Liver (tissue), 9 donors: ENCODE results near the gene NFYC. TPM values are rescaled to one million over a fixed set of nuclear protein-coding genes. Genes with fewer than 3 reads are reported as not detected.

Source experiments
- DNase-seq: peaks from one replicate; pipeline ENCODE4 v3.0.0-alpha.2; 2017; ENCODE audit warnings: low spot score
- H3K27ac ChIP-seq, 2 donors: one replicate each; pipeline ENCODE4 v1.7.0; 2013; ENCODE audit warnings: inconsistent platforms in 2 of 2, low read length in 2 of 2, control low read depth in 1 of 2, low read depth in 1 of 2, mild to moderate bottlenecking in 1 of 2
- H3K27me3 ChIP-seq, 4 donors: one replicate each; pipeline versions ENCODE4 v1.6.1 to v1.7.0; 2013; ENCODE audit warnings: low read length in 3 of 4, inconsistent platforms in 1 of 4, mild to moderate bottlenecking in 1 of 4, moderate library complexity in 1 of 4; ENCODE audit not compliant: control insufficient read depth in 4 of 4, insufficient read depth in 4 of 4
- H3K36me3 ChIP-seq, 4 donors: one replicate each; pipeline versions ENCODE4 v1.6.1 to v1.7.0; 2013; ENCODE audit warnings: low read length in 3 of 4, mild to moderate bottlenecking in 3 of 4, low read depth in 1 of 4, moderate library complexity in 1 of 4; ENCODE audit not compliant: control insufficient read depth in 4 of 4, insufficient read depth in 3 of 4
- H3K4me1 ChIP-seq, 4 donors: one replicate each; pipeline versions ENCODE4 v1.6.1 to v1.7.0; 2013; ENCODE audit warnings: low read length in 3 of 4, mild to moderate bottlenecking in 3 of 4, moderate library complexity in 1 of 4; ENCODE audit not compliant: control insufficient read depth in 4 of 4, insufficient read depth in 4 of 4
- H3K4me3 ChIP-seq, 3 donors: one replicate each; pipeline versions ENCODE4 v1.6.1 to v1.7.0; 2013; ENCODE audit warnings: low read length in 3 of 3, control low read depth in 1 of 3, low read depth in 1 of 3, mild to moderate bottlenecking in 1 of 3
- H3K9ac ChIP-seq, 2 donors: one replicate each; pipeline ENCODE4 v1.7.0; 2013; ENCODE audit warnings: low read length in 2 of 2, mild to moderate bottlenecking in 2 of 2, moderate library complexity in 2 of 2, control low read depth in 1 of 2, low read depth in 1 of 2
- H3K9me3 ChIP-seq, 4 donors: one replicate each; pipeline versions ENCODE4 v1.6.1 to v1.7.0; 2013; ENCODE audit warnings: low read length in 3 of 4; ENCODE audit not compliant: control insufficient read depth in 4 of 4
- ATF3 ChIP-seq: IDR thresholded peaks from 2 replicates; pipeline ENCODE4 v1.6.1; 2016; ENCODE audit warnings: antibody characterized with exemption
- CTCF ChIP-seq: fragments of 150-350 bp; IDR thresholded peaks from 2 replicates; pipeline ENCODE4 v1.5.1; 2017; ENCODE audit warnings: improper control_type of control experiment, low read depth, low read length; ENCODE audit not compliant: missing input control
- EGR1 ChIP-seq, 2 donors: IDR thresholded peaks; 2 replicates each; pipeline ENCODE4 v1.6.1; 2016 to 2018; ENCODE audit warnings: antibody characterized with exemption in 2 of 2, low read depth in 2 of 2
- FOXA2 ChIP-seq: IDR thresholded peaks from 2 replicates; pipeline ENCODE4 v1.6.1; 2016; ENCODE audit warnings: antibody characterized with exemption
- GABPA ChIP-seq, 2 donors: IDR thresholded peaks in 1 of 2; conservative IDR thresholded peaks in 1 of 2; 2 replicates each; pipeline ENCODE4 v1.6.1; 2016; ENCODE audit warnings: antibody characterized with exemption in 2 of 2, mild to moderate bottlenecking in 1 of 2, moderate library complexity in 1 of 2
- HNF4G ChIP-seq: IDR thresholded peaks from 2 replicates; pipeline ENCODE4 v1.6.1; 2016; ENCODE audit warnings: antibody characterized with exemption
- JUND ChIP-seq, 2 donors: IDR thresholded peaks; 2 replicates each; pipeline ENCODE4 v1.6.1; 2016; ENCODE audit warnings: antibody characterized with exemption in 2 of 2
- MAX ChIP-seq: IDR thresholded peaks from 2 replicates; pipeline ENCODE4 v1.6.1; 2016; ENCODE audit warnings: antibody characterized with exemption
- NR2F2 ChIP-seq: IDR thresholded peaks from 2 replicates; pipeline ENCODE4 v1.6.1; 2016; ENCODE audit warnings: antibody characterized with exemption
- RAD21 ChIP-seq, 2 donors: IDR thresholded peaks; 2 replicates each; pipeline ENCODE4 v1.6.1; 2016; ENCODE audit warnings: antibody characterized with exemption in 2 of 2, mild to moderate bottlenecking in 2 of 2
- RXRA ChIP-seq, 2 donors: IDR thresholded peaks; 2 replicates each; pipeline ENCODE4 v1.6.1; 2017 to 2018; ENCODE audit warnings: antibody characterized with exemption in 2 of 2, mild to moderate bottlenecking in 1 of 2
- SP1 ChIP-seq: IDR thresholded peaks from 2 replicates; pipeline ENCODE4 v1.6.1; 2018; ENCODE audit warnings: antibody characterized with exemption, mild to moderate bottlenecking
- TAF1 ChIP-seq: conservative IDR thresholded peaks from 2 replicates; pipeline ENCODE4 v1.6.1; 2016; ENCODE audit warnings: antibody characterized with exemption, mild to moderate bottlenecking
- ZBTB33 ChIP-seq: IDR thresholded peaks from 2 replicates; pipeline ENCODE4 v1.6.1; 2016; ENCODE audit warnings: antibody characterized with exemption
- WGBS: extraction: QIAGEN DNeasy Blood & Tissue Kit; methylation state at CpG from one replicate; pipeline ENCODE4 v1.1.7; 2013; 5-methylcytosine and 5-hydroxymethylcytosine counted together
- polyA plus RNA-seq, 2 donors: library from polyadenylated mRNA; stranded (reverse) in 1 of 2; unstranded in 1 of 2; fragments of 200-250 nt in 1 of 2; fragments of >200 nt in 1 of 2; fragmentation: Nextera tagmentation in 1 of 2; extraction: Ambion mirVana in 1 of 2; gene quantifications; one replicate each; pipeline versions ENCODE4 v1.2.1 to v1.2.3, GENCODE V29; 2013 to 2015
- total RNA-seq, 2 donors: library from RNA; depleted of rRNA; stranded (reverse); fragments of >200 nt; gene quantifications; one replicate each; pipeline ENCODE4 v1.2.3, GENCODE V29; 2014
- donor health status: healthy.
- donor health status: healthy.
- donor health status: healthy.
- donor health status: healthy.
- donor health status: healthy.

The NFYC gene
- total and polyA plus RNA-seq, 4 donors, result 18.3 to 28.1 (median 26.8) TPM

GRCh38 chr1:40651138-40651857 is 40.2 kb upstream of the NFYC start:
- DNase-seq, result no peak
- WGBS, result 70% methylated on average over 17 of the region's 17 CpGs
- TF ChIP-seq CTCF (no peak), ATF3 (no peak), RAD21 (IDR thresholded peaks at IDR 0.05) (no peak), EGR1 (IDR thresholded peaks at IDR 0.05; ENCODE audit: low read depth in 2 of 2) (no peak)

GRCh38 chr1:40652468-40652867 is 39.0 kb upstream of the NFYC start:
- H3K9ac ChIP-seq, result no peak overlapping the region
- no peaks in the 10 kb centered on the region for H3K4me1 ChIP-seq
- TF ChIP-seq RXRA (IDR thresholded peaks at IDR 0.05) (no peak), MAX (no peak), ZBTB33 (no peak), CTCF (no peak), SP1 (no peak), FOXA2 (no peak), TAF1 (no peak), HNF4G (no peak), RAD21 (IDR thresholded peaks at IDR 0.05) (no peak), NR2F2 (no peak), EGR1 (IDR thresholded peaks at IDR 0.05; ENCODE audit: low read depth in 2 of 2) (no peak), JUND (IDR thresholded peaks at IDR 0.05) (no peak), GABPA (IDR thresholded peaks at IDR 0.05 in 1 of 2, conservative IDR thresholded peaks at IDR 0.05 in 1 of 2) (no peak)
- no peaks in the 10 kb centered on the region for H3K9me3 ChIP-seq
- 82% methylated on average over 5 of the region's 5 CpGs for WGBS
- no peaks in the 10 kb centered on the region for H3K36me3 ChIP-seq
- DNase-seq, result no peak
- no peaks in the 10 kb centered on the region for H3K27me3 ChIP-seq
- H3K4me3 ChIP-seq, result no peak overlapping the region
- no peak overlapping the region for H3K27ac ChIP-seq

More at GRCh38 chr1:40651138-40651857, 40.2 kb upstream of the NFYC start:
- no peak overlapping the region for H3K9ac ChIP-seq
- no peaks in the 10 kb centered on the region for H3K4me1 ChIP-seq
- H3K36me3 ChIP-seq, result no peaks in the 10 kb centered on the region
- no peak overlapping the region for H3K27ac ChIP-seq
- H3K9me3 ChIP-seq, result no peaks in the 10 kb centered on the region
- H3K27me3 ChIP-seq, result no peaks in the 10 kb centered on the region
- H3K4me3 ChIP-seq, result no peak overlapping the region
